ENCODE measurements around the gene UBB.

Gene UBB

DNA sequence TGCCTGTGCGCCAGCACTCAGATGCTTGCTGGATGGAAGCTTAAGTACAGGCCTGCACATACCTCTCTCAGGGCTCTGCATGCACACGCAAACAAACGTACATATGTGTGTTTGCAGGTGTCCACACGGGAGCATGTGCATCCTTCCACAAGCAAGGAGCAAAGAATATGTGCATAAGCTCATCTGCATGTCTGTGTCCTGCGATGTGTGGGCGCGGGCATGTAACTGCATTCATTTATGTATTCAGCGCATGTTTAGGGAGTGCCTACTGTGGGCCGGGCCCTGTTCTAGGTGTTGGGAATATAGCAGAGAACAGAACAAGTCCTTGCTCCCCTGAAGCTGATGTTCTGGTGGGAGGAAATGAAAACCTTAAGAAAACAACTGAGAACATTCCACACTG lies 48.2 kb downstream of the UBB start:
- TF ChIP-seq CTCF (IDR thresholded peaks at IDR 0.05; ENCODE audit: low read depth, low read length): no peak
- DNase-seq (ENCODE audit: extremely low read depth, low read depth): no peak

DNA sequence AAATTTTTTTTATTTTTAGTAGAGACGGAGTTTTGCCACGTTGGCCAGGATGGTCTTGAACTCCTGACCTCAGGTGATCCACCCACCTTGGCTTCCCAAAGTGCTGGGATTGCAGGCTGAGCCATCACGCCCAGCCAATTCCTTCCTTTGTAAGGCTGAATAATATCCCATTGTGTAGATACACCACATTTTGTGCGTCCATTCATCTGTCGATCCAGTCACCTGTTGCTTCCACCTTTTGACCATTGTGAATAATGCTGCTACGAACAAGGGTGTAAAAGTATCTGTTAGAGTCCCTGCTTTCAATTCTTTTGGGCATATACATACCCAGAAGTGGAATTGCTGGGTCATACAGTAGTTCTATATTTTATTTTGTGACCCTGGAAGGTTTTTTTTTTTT lies 49.8 kb downstream of the UBB start:
- no peak for TF ChIP-seq CTCF (IDR thresholded peaks at IDR 0.05; ENCODE audit: low read depth, low read length)
- no peak for DNase-seq (ENCODE audit: extremely low read depth, low read depth)

DNA sequence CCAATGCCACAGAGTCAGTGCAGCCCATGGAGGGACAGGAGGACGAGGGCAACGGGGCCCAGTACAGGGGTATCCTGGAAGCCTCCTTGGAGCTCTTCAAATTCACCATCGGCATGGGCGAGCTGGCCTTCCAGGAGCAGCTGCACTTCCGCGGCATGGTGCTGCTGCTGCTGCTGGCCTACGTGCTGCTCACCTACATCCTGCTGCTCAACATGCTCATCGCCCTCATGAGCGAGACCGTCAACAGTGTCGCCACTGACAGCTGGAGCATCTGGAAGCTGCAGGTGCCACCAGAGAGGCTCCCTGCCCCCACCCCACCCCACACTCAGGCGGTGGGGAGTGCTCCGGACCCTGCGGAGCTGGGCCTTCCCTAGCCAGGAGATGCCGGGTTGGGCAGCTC lies 51.1 kb downstream of the UBB start:
- no peak for DNase-seq (ENCODE audit: extremely low read depth, low read depth)
- no peak for TF ChIP-seq CTCF (IDR thresholded peaks at IDR 0.05; ENCODE audit: low read depth, low read length)
